HepG2 (cell line): ENCODE measurements around the gene SAMD4A. TPM values are rescaled to one million over a fixed set of nuclear protein-coding genes. Genes with fewer than 3 reads are reported as not detected.
A peak's percentile ranks its signal among the peaks of the same experiment; 100 is the strongest.

Experiments used
- CCAR2 ChIP-seq: fragments of 200-400 bp; formaldehyde crosslinking; optimal IDR thresholded peaks from 2 replicates; pipeline ENCODE3; 2018; ENCODE audit warnings: low read depth, mild to moderate bottlenecking, low read length, moderate library complexity
- CSRNP1 ChIP-seq: sonication (generic); formaldehyde crosslinking; IDR thresholded peaks from 2 replicates; pipeline ENCODE4 v1.8.1; 2023; ENCODE audit warnings: mild to moderate bottlenecking, missing genetic modification reagents
- FLYWCH1 ChIP-seq: sonication (generic); formaldehyde crosslinking; IDR thresholded peaks from 2 replicates; pipeline ENCODE4 v1.8.1; 2023; ENCODE audit warnings: mild to moderate bottlenecking, missing genetic modification reagents
- HNF1B ChIP-seq: sonication (generic); formaldehyde crosslinking; IDR thresholded peaks from 2 replicates; pipeline ENCODE4 v1.5.1; 2020; ENCODE audit warnings: mild to moderate bottlenecking, moderate library complexity, missing genetic modification reagents
- NFE2 ChIP-seq: sonication (generic); formaldehyde crosslinking; IDR thresholded peaks from 2 replicates; pipeline ENCODE4 v1.4.0; 2020; ENCODE audit warnings: missing genetic modification reagents
- NR2F1 ChIP-seq, 2 experiments: fragments of 450-650 bp in 1 of 2; formaldehyde crosslinking in 1 of 2; IDR thresholded peaks; 2 replicates each; pipeline versions ENCODE4 v1.5.0 to v1.6.1; 2016 to 2020; ENCODE audit warnings: mild to moderate bottlenecking in 1 of 2, missing compliant biosample characterization in 1 of 2, missing genetic modification reagents in 1 of 2, moderate library complexity in 1 of 2
- PAXIP1 ChIP-seq: sonication (generic); formaldehyde crosslinking; conservative IDR thresholded peaks from 2 replicates; pipeline ENCODE4 v1.4.0; 2020; ENCODE audit warnings: mild to moderate bottlenecking, missing genetic modification reagents, moderate library complexity
- PITX1 ChIP-seq: sonication (generic); formaldehyde crosslinking; IDR thresholded peaks from 2 replicates; pipeline ENCODE4 v1.5.1; 2020; ENCODE audit warnings: mild to moderate bottlenecking, missing genetic modification reagents
- SAFB2 ChIP-seq: sonication (generic); formaldehyde crosslinking; IDR thresholded peaks from 2 replicates; pipeline ENCODE4 v1.5.1; 2020; ENCODE audit warnings: missing genetic modification reagents, low read depth, mild to moderate bottlenecking, borderline replicate concordance
- SP140L ChIP-seq: sonication (generic); formaldehyde crosslinking; IDR thresholded peaks from 2 replicates; pipeline ENCODE4 v1.4.0; 2020; ENCODE audit warnings: missing genetic modification reagents, borderline replicate concordance
- TERF1 ChIP-seq: sonication (generic); formaldehyde crosslinking; IDR thresholded peaks from 2 replicates; pipeline ENCODE4 v1.8.0; 2022; ENCODE audit warnings: mild to moderate bottlenecking, missing genetic modification reagents, moderate library complexity
- ZBTB33 ChIP-seq: sonication (generic); formaldehyde crosslinking; IDR thresholded peaks from 2 replicates; pipeline ENCODE4 v1.4.0; 2020; ENCODE audit warnings: missing genetic modification reagents
- ZBTB7A ChIP-seq: sonication (generic); formaldehyde crosslinking; IDR thresholded peaks from 2 replicates; pipeline ENCODE4 v1.8.0; 2022; ENCODE audit warnings: mild to moderate bottlenecking, missing genetic modification reagents
- ZFP90 ChIP-seq: sonication (generic); formaldehyde crosslinking; IDR thresholded peaks from 2 replicates; pipeline ENCODE4 v1.8.0; 2022; ENCODE audit warnings: missing genetic modification reagents, mild to moderate bottlenecking, inconsistent platforms, borderline replicate concordance
- ZNF20 ChIP-seq: sonication (generic); formaldehyde crosslinking; IDR thresholded peaks from 2 replicates; pipeline ENCODE4 v1.4.0; 2020; ENCODE audit warnings: mild to moderate bottlenecking, moderate library complexity, missing genetic modification reagents
- ZNF3 ChIP-seq: IDR thresholded peaks from 2 replicates; pipeline ENCODE4 v1.7.0; 2017; ENCODE audit warnings: inconsistent platforms
- ZNF460 ChIP-seq: sonication (generic); formaldehyde crosslinking; IDR thresholded peaks from 2 replicates; pipeline ENCODE4 v1.5.1; 2020; ENCODE audit warnings: missing genetic modification reagents, mild to moderate bottlenecking, borderline replicate concordance
- ZNF616 ChIP-seq: sonication (generic); formaldehyde crosslinking; IDR thresholded peaks from 2 replicates; pipeline ENCODE4 v1.5.0; 2020; ENCODE audit warnings: low read depth, mild to moderate bottlenecking, missing genetic modification reagents
- ZNF724P ChIP-seq: sonication (generic); formaldehyde crosslinking; IDR thresholded peaks from 2 replicates; pipeline ENCODE4 v1.8.0; 2022; ENCODE audit warnings: missing genetic modification reagents, borderline replicate concordance
- polyA plus RNA-seq, 8 experiments: library from polyadenylated mRNA; depleted of rRNA in 3 of 8; stranded (reverse) in 7 of 8; unstranded in 1 of 8; fragments of >200 nt; fragmentation: Illumina TruSeq in 4 of 8; extraction: Trizol in 4 of 8; gene quantifications; 2 replicates each; pipeline versions ENCODE4 v1.2.1 to v1.2.3, GENCODE V29; 2011 to 2016; ENCODE audit warnings: low read depth in 4 of 8, missing spikeins in 1 of 8, mixed read lengths in 1 of 8; ENCODE audit not compliant: insufficient read depth in 1 of 8
- total RNA-seq, 5 experiments: library from RNA; depleted of rRNA; stranded (reverse); fragments of >200 nt; fragmentation: Illumina TruSeq; extraction: Trizol; gene quantifications; 2 replicates each; pipeline ENCODE4 v1.2.3, GENCODE V29; 2016; ENCODE audit warnings: low read depth in 1 of 5

The SAMD4A gene
- total and polyA plus RNA-seq, 2 of the 13 experiments (the other 11 are each of a cell fraction or from before 2014, with no cell fraction given) = 11.8 to 13.0 TPM

GRCh38 chr14:54839701-54840119 lies 272.8 kb downstream of the SAMD4A start (continued):
- TF ChIP-seq HNF1B (CRISPR knock-in tag) = peak; percentile 54
- no peak for TF ChIP-seq ZNF20 (CRISPR knock-in tag)
- TF ChIP-seq CCAR2 = no peak
- peak; percentile 66; the same call in 1 of the 2 replicates for TF ChIP-seq PITX1 (CRISPR knock-in tag)
- TF ChIP-seq ZNF460 = no peak
- TF ChIP-seq ZNF3 (CRISPR knock-in tag) = no peak
- TF ChIP-seq ZNF616 (CRISPR knock-in tag) = no peak
- no peak for TF ChIP-seq TERF1
- no peak for TF ChIP-seq ZBTB7A (CRISPR knock-in tag)
- no peak for TF ChIP-seq ZNF724P (CRISPR knock-in tag)
- TF ChIP-seq NFE2 (CRISPR knock-in tag) = no peak
- TF ChIP-seq SAFB2 (CRISPR knock-in tag) = no peak
- peak; percentile 78 to 84 for TF ChIP-seq NR2F1 (CRISPR knock-in tag; IDR thresholded peaks at IDR 0.05)
- TF ChIP-seq CSRNP1 = no peak
- no peak for TF ChIP-seq ZFP90
- TF ChIP-seq SP140L (CRISPR knock-in tag) = no peak
- TF ChIP-seq ZBTB33 = 0 out of 2 replicates have a peak, but pooled peaks have one; percentile 18
- TF ChIP-seq FLYWCH1 (CRISPR knock-in tag) = no peak
- TF ChIP-seq PAXIP1 (CRISPR knock-in tag) = peak; percentile 80
